WERI-Rb-1 (cell line): ENCODE data around the gene LARP4B.

Experiments
- DNase-seq: peaks from one replicate; pipeline ENCODE4 v3.0.0-alpha.2; 2020
- H3K27ac ChIP-seq: fragments of 250-450 bp; sonication (Bioruptor Pico); 2 replicates; pipeline ENCODE4 v1.5.1; 2020; ENCODE audit warnings: mild to moderate bottlenecking, moderate library complexity
- H3K27me3 ChIP-seq: fragments of 250-450 bp; sonication (Bioruptor Pico); 2 replicates; pipeline ENCODE4 v1.5.1; 2021; ENCODE audit warnings: mild to moderate bottlenecking, low read depth, moderate library complexity; ENCODE audit not compliant: insufficient read depth, severe bottlenecking
- H3K36me3 ChIP-seq: fragments of 250-450 bp; sonication (Bioruptor Pico); 2 replicates; pipeline ENCODE4 v1.5.1; 2020; ENCODE audit warnings: mild to moderate bottlenecking, moderate library complexity
- H3K4me3 ChIP-seq: 2 replicates; pipeline ENCODE4 v1.5.1; 2011; ENCODE audit warnings: low read depth, mild to moderate bottlenecking, control low read depth, low read length
- H3K9me3 ChIP-seq: fragments of 250-450 bp; sonication (Bioruptor Pico); 2 replicates; pipeline ENCODE4 v1.5.1; 2021; ENCODE audit warnings: mild to moderate bottlenecking, moderate library complexity; ENCODE audit not compliant: severe bottlenecking
- TF ChIP-seq, protein P1 (sequence below): IDR thresholded peaks from 2 replicates; pipeline ENCODE4 v1.5.1; 2011; ENCODE audit warnings: low read depth, mild to moderate bottlenecking, control low read depth, inconsistent platforms, low read length

LARP4B gene

DNA sequence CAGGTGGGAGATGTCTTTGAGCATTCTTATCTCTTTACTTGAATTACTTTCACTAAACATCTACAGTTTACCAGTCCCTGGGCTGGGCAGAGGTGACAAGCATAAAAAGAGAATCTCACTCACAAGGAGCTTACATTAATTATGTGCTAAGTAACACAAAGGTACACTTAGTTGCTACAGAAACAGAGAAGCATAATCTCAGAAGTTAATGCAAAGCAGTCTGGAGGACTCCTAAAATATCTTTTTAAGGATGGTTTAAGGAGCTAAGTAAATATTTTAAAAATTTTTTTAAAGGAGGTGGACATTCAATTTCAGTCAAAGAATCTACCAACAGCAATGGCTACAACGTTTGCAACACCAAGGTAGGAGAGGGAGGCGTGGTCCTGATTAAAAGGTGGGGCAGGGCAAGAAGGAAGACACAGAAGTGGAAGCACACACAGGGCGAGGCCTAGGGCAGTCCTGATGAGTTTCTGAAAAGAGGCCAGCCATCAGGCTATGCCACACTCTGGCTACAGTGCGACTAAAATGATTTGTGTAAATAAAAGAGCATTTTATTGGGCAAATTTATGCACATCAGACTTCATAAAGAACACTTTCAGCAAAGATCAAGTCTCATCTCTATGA, 5.3 kb downstream of the LARP4B start:
- Histone ChIP-seq H3K9me3 (no peaks in the 10 kb centered on the region), H3K36me3 (no peaks in the 10 kb centered on the region), H3K27ac (no peak overlapping the region), H3K4me3 (no peak overlapping the region), H3K27me3 (no peaks in the 10 kb centered on the region)
- no peak for DNase-seq
- TF ChIP-seq, protein P1, sequence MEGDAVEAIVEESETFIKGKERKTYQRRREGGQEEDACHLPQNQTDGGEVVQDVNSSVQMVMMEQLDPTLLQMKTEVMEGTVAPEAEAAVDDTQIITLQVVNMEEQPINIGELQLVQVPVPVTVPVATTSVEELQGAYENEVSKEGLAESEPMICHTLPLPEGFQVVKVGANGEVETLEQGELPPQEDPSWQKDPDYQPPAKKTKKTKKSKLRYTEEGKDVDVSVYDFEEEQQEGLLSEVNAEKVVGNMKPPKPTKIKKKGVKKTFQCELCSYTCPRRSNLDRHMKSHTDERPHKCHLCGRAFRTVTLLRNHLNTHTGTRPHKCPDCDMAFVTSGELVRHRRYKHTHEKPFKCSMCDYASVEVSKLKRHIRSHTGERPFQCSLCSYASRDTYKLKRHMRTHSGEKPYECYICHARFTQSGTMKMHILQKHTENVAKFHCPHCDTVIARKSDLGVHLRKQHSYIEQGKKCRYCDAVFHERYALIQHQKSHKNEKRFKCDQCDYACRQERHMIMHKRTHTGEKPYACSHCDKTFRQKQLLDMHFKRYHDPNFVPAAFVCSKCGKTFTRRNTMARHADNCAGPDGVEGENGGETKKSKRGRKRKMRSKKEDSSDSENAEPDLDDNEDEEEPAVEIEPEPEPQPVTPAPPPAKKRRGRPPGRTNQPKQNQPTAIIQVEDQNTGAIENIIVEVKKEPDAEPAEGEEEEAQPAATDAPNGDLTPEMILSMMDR: no peak

DNA sequence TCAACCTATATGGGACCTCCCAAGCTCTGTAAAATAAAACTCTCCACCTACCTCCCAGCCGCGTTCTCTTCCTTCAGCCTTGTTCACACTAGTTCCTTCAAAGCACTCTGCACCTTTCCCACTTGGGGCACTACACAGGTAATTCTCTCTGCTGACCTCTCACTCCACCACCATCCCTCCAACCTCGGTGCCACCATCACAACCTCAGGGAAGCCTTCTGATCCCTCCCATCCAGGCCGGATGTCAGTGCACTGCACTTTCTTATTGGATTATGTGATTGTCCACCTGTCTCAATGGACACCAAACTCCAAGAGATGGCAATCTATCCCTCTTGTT, 7.0 kb downstream of the LARP4B start:
- H3K9me3 ChIP-seq: no peaks in the 10 kb centered on the region
- DNase-seq: no peak
- no peaks in the 10 kb centered on the region for H3K36me3 ChIP-seq
- H3K27me3 ChIP-seq: no peaks in the 10 kb centered on the region
- H3K4me3 ChIP-seq: no peak overlapping the region
- TF ChIP-seq, protein P1: no peak
- H3K27ac ChIP-seq: no peak overlapping the region

DNA sequence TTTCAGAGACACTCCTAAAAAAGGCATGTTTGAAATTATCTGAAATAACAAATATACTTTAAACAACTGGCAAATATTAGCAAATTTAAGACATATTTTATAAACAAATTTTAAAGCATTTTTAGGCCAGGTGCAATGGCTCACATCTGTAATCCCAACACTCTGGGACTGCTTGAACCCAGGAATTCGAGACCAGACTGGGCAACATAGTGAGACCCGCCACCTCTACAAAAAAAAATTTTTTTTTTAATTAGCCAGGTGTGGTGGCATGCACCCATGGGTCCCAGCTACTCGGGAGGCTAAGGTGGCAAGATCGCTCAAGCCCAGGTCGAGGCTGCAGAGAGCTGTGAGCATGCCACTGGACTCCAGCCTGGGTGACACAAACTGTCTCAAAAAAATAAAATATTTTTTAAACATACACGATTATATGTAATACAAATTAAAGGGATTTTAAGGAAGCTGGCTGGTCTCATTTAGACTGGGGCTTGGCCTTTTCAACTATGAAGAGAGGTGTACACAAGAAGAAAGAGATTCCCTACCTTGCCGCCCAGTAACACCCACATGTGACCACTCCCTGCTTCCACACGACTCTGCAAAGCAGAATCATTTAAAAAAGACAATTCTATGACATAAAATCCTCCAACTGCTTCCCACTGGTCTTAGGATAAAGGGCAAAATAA, 7.5 kb downstream of the LARP4B start:
- no peak for DNase-seq
- H3K4me3 ChIP-seq: no peak overlapping the region
- H3K27me3 ChIP-seq: no peaks in the 10 kb centered on the region
- no peaks in the 10 kb centered on the region for H3K36me3 ChIP-seq
- H3K9me3 ChIP-seq: no peaks in the 10 kb centered on the region
- H3K27ac ChIP-seq: no peak overlapping the region
- TF ChIP-seq, protein P1: no peak

DNA sequence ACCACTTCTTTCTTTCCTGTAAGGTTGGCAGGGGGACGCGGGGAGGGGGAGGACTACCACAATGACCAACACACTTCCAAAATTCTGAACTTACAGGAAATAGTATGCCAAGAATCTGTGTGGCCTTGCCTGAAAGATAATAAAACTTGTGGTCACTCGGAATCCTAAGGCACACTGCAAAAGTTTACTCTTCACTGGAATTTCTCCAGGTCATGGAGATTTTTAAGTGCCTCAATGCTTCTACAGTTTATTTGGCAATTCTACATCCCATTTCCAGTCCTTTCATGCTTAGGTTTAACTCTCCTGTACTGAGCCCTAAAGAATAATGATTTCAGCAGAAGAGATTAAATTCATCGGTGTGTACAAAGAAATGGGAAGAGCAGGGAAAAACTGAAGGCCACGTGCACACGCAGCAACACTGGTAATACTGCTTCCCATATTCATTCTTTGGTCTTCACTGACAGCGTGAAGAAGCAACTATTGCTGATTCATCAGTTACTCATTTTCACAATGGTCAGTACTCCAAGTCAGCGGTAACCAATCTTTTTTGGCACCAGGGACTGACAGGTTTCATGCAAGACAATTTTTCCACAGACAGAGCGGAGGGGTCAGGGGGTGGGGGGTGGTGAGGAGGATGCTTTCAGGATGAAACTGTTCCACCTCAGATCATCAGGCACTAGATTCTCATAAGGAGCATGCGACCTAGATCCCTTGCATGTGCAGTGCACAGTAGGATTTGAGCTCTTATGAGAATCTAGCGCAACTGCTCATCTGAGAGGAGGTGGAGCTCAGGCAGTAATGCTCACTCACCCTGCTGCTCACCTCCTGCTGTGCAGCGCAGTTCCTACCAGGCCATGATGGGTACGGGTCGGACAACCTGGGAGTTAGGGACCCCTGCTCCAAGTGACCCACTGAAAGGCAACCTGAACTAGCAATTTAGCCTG, 9.8 kb downstream of the LARP4B start:
- Histone ChIP-seq H3K36me3 (no peaks in the 10 kb centered on the region), H3K4me3 (no peak overlapping the region), H3K9me3 (no peaks in the 10 kb centered on the region), H3K27ac (no peak overlapping the region), H3K27me3 (no peaks in the 10 kb centered on the region)
- TF ChIP-seq, protein P1: no peak
- DNase-seq: no peak

DNA sequence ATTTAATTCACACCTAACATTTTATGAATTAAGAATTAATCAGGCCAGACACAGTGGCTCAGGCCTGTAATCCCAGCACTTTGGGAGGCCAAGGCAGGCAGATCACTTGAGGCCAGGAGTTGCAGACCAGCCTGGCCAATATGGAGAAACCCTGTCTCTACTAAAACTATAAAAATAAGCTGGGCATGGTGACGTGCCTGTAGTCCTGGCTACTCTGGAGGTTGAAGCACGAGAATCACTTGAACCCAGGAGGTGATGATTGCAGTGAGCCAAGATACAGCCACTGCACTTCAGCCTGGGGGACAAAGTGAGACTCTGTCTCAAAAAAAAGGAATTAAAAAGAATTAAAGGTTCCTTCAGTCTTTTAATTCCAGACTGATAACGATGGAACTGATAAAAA, 11.1 kb downstream of the LARP4B start:
- DNase-seq: peak; percentile 15
- H3K4me3 ChIP-seq: no peak overlapping the region
- TF ChIP-seq, protein P1: no peak
- H3K27me3 ChIP-seq: no peaks in the 10 kb centered on the region
- peak overlapping the region; percentile 69 for H3K27ac ChIP-seq
- H3K36me3 ChIP-seq: no peaks in the 10 kb centered on the region
- no peaks in the 10 kb centered on the region for H3K9me3 ChIP-seq
